22Rv1 (cell line): ENCODE results near the gene MYO7B.

Source experiments
- ZFX ChIP-seq: fragments of 450-650 bp; IDR thresholded peaks from 2 replicates; pipeline ENCODE4 v1.6.1; 2017; ENCODE audit warnings: antibody characterized with exemption, borderline replicate concordance
- TF ChIP-seq, protein P1 (sequence below): fragments of 450-650 bp; IDR thresholded peaks from 2 replicates; pipeline ENCODE4 v1.5.1; 2017; ENCODE audit warnings: mild to moderate bottlenecking

DNA sequence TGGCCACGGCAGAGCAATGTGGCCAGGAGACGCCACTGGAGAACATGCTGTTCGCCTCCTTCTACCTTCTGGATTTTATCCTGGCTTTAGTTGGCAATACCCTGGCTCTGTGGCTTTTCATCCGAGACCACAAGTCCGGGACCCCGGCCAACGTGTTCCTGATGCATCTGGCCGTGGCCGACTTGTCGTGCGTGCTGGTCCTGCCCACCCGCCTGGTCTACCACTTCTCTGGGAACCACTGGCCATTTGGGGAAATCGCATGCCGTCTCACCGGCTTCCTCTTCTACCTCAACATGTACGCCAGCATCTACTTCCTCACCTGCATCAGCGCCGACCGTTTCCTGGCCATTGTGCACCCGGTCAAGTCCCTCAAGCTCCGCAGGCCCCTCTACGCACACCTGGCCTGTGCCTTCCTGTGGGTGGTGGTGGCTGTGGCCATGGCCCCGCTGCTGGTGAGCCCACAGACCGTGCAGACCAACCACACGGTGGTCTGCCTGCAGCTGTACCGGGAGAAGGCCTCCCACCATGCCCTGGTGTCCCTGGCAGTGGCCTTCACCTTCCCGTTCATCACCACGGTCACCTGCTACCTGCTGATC lies 115.4 kb downstream of the MYO7B start:
- TF ChIP-seq, protein P1, sequence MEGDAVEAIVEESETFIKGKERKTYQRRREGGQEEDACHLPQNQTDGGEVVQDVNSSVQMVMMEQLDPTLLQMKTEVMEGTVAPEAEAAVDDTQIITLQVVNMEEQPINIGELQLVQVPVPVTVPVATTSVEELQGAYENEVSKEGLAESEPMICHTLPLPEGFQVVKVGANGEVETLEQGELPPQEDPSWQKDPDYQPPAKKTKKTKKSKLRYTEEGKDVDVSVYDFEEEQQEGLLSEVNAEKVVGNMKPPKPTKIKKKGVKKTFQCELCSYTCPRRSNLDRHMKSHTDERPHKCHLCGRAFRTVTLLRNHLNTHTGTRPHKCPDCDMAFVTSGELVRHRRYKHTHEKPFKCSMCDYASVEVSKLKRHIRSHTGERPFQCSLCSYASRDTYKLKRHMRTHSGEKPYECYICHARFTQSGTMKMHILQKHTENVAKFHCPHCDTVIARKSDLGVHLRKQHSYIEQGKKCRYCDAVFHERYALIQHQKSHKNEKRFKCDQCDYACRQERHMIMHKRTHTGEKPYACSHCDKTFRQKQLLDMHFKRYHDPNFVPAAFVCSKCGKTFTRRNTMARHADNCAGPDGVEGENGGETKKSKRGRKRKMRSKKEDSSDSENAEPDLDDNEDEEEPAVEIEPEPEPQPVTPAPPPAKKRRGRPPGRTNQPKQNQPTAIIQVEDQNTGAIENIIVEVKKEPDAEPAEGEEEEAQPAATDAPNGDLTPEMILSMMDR = no peak
- no peak for TF ChIP-seq ZFX
